ENCODE results near the gene RPL41. TPM values are rescaled to one million over a fixed set of nuclear protein-coding genes. Genes with fewer than 3 reads are reported as not detected.
A peak's percentile ranks its signal among the peaks of the same experiment; 100 is the strongest.
"Not testable (repeated sequence)": the region's sequence is repeated elsewhere in the genome, so short reads cannot be mapped to it uniquely, and the experiment has no call there.

RPL41 gene
- total RNA-seq (2021): 3,332 and 3,475 TPM in 2 replicates
- Bru-seq, nascent RNA: percentile 100 among the genes with signal in this experiment
- percentile 99 among the genes with signal in this experiment for BruChase-seq, experiment 1, labeled RNA remaining after a 2-hour chase
- BruChase-seq, experiment 2, labeled RNA remaining after a 6-hour chase: percentile 99 among the genes with signal in this experiment
- long read RNA-seq, transcript RPL41-202 (4 exons, 469 nt): major isoform, 1,867 of 2,170 reads
- long read RNA-seq, transcript RPL41-204 (3 exons, 699 nt): minor isoform, 78 of 2,170 reads
- long read RNA-seq, partial matches to known transcripts: 7 of 2,170 reads
- long read RNA-seq, other reads (novel, unspliced or antisense): 210 of 2,170 reads

DNA sequence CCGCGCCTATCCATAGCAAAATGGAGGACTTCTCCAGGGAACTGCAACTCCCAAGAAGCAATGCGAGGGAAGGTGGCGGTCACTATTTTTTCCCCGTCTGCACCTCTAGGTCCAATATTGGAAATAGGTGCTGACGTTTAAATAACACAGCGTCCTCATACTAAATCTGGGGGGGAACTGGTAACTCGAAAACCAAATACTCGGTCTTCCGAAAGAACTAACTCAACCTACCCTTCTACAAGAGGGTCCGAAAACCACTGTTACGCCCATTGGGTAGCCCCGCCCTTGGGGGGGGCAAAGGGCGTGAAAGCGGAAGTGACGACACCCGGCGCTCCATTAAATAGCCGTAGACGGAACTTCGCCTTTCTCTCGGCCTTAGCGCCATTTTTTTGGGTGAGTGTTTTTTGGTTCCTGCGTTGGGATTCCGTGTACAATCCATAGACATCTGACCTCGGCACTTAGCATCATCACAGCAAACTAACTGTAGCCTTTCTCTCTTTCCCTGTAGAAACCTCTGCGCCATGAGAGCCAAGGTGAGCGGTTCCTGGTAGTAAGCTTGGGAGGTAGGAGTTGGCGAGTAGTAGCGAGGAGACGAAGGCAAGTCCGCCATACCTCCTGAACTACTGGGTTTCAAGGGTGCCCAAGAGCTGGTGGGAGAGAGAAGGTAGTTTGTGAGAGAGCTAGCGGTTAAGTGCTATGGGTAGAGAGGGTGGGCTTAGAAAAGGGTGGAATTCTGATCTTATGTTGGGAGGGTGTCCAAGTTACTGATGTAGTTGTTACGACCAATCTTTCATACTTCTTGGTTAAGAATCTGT, at the start of gene RPL41:
Gene RPL41, plus strand, starts transcription at position 367 of the 815 bp plus-strand sequence.
- TF ChIP-seq, protein P1, sequence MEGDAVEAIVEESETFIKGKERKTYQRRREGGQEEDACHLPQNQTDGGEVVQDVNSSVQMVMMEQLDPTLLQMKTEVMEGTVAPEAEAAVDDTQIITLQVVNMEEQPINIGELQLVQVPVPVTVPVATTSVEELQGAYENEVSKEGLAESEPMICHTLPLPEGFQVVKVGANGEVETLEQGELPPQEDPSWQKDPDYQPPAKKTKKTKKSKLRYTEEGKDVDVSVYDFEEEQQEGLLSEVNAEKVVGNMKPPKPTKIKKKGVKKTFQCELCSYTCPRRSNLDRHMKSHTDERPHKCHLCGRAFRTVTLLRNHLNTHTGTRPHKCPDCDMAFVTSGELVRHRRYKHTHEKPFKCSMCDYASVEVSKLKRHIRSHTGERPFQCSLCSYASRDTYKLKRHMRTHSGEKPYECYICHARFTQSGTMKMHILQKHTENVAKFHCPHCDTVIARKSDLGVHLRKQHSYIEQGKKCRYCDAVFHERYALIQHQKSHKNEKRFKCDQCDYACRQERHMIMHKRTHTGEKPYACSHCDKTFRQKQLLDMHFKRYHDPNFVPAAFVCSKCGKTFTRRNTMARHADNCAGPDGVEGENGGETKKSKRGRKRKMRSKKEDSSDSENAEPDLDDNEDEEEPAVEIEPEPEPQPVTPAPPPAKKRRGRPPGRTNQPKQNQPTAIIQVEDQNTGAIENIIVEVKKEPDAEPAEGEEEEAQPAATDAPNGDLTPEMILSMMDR (conservative IDR thresholded peaks at IDR 0.05; ENCODE audit: low read depth, low read length): no peak
- TF ChIP-seq EZH2 (IDR thresholded peaks at IDR 0.05; ENCODE audit: borderline replicate concordance, low read depth, low read length, poor library complexity, severe bottlenecking): no peak
- no TSS peak for BruUV-seq (replicated peaks)
- H3K27ac ChIP-seq (ENCODE audit: low read depth, low read length, poor library complexity, severe bottlenecking): peak within 1 kb of the TSS; percentile 95

DNA sequence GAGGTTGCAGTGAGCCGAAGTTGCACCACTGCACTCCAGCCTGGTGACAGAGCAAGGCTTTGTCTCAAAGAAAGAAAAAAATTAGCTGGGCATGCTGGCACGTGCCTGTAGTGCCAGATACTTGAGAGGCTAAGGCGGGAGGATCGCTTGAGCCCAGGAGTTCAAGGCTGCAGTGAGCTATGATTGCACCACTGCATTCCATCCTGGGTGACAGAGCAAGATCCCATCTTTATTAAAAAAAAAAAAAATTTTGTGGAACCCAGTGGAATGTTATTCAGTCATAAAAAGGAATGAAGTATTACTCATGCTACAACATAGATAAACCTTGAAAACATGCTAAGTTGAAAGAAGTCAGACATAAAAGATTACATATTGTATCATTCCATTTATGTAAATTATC, 44.8 kb upstream of the RPL41 start:
- ChIA-PET CTCF (no interaction called here), POLR2A (ENCODE audit: low non-redundant PET) (no interaction called here)
- no peak for DNase-seq (ENCODE audit: low spot score)
- no TSS peak for BruUV-seq (replicated peaks)
- Histone ChIP-seq H3K27ac (ENCODE audit: low read depth, low read length, poor library complexity, severe bottlenecking) (no peak overlapping the region), H3K36me3 (ENCODE audit: insufficient read depth, low read length, poor library complexity, severe bottlenecking) (no peaks in the 10 kb centered on the region), H3K4me1 (ENCODE audit: insufficient read depth, low read length, poor library complexity, severe bottlenecking) (no peaks in the 10 kb centered on the region), H3K9me3 (ENCODE audit: low read depth, low read length, poor library complexity, severe bottlenecking) (no peaks in the 10 kb centered on the region), H3K27me3 (replicated peaks; ENCODE audit: insufficient read depth, low read depth, low read length, poor library complexity) (no peaks in the 10 kb centered on the region), H3K4me3 (ENCODE audit: low read depth, low read length, poor library complexity, severe bottlenecking) (no peak overlapping the region)
- intact Hi-C loops (cut with micrococcal nuclease; ENCODE audit: unreplicated experiment): no loop called here
- TF ChIP-seq, protein P1 (conservative IDR thresholded peaks at IDR 0.05; ENCODE audit: low read depth, low read length): no peak
- no peak for TF ChIP-seq EZH2 (IDR thresholded peaks at IDR 0.05; ENCODE audit: borderline replicate concordance, low read depth, low read length, poor library complexity, severe bottlenecking)

More for the DNA sequence above, at the start of gene RPL41:
- H3K9me3 ChIP-seq (ENCODE audit: low read depth, low read length, poor library complexity, severe bottlenecking): no peaks in the 10 kb centered on the region
- CTCF ChIA-PET: no interaction called here
- peaks cover 13% of the 10 kb centered on the region for H3K4me1 ChIP-seq (ENCODE audit: insufficient read depth, low read length, poor library complexity, severe bottlenecking)
- peaks cover 46% of the 10 kb centered on the region for H3K36me3 ChIP-seq (ENCODE audit: insufficient read depth, low read length, poor library complexity, severe bottlenecking)
- no peaks in the 10 kb centered on the region for H3K27me3 ChIP-seq (replicated peaks; ENCODE audit: insufficient read depth, low read depth, low read length, poor library complexity)
- peak within 1 kb of the TSS; percentile 71 for H3K4me3 ChIP-seq (ENCODE audit: low read depth, low read length, poor library complexity, severe bottlenecking)
- intact Hi-C loops (cut with micrococcal nuclease; ENCODE audit: unreplicated experiment): loop anchor here (5.0 to 10.0 kb wide), 2 partner anchors 69 to 518 kb away; partner anchors contain the start of gene BAZ2A
- peak; percentile 96 for DNase-seq (ENCODE audit: low spot score)
- POLR2A ChIA-PET (ENCODE audit: low non-redundant PET): interaction anchor here (0.6 to 2.4 kb wide), 3 partner anchors 8 to 44 kb away, joined by 4 to 15 read pairs (median 5); partner anchors contain the start of gene PA2G4

DNA sequence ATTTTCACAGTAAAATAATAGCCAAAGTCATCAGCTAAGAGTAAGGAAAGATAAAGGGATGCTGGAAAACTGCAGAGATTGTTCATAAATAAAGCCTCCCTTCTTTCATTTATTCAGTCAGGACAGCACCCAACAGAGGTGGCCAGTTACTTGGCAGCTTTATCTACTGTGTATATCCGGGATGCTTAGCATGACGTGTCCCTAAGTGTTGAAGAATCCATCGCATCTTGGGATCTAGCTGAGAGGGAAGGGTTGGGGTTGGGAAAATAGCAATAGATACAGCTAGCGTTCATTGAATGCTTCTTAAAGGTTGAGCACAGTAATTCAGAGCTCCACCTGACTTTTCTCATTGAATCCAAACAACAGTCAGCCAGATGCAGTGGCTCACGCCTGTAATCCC, 42.0 kb upstream of the RPL41 start:
- CTCF ChIA-PET: interaction anchor here (0.7 kb wide), 1 partner anchor 27 kb away, joined by 3 read pairs; no protein-coding TSS in a partner anchor
- Histone ChIP-seq H3K27me3 (replicated peaks; ENCODE audit: insufficient read depth, low read depth, low read length, poor library complexity) (no peaks in the 10 kb centered on the region), H3K27ac (ENCODE audit: low read depth, low read length, poor library complexity, severe bottlenecking) (no peak overlapping the region), H3K4me1 (ENCODE audit: insufficient read depth, low read length, poor library complexity, severe bottlenecking) (no peaks in the 10 kb centered on the region), H3K9me3 (ENCODE audit: low read depth, low read length, poor library complexity, severe bottlenecking) (no peaks in the 10 kb centered on the region), H3K4me3 (ENCODE audit: low read depth, low read length, poor library complexity, severe bottlenecking) (no peak overlapping the region), H3K36me3 (ENCODE audit: insufficient read depth, low read length, poor library complexity, severe bottlenecking) (no peaks in the 10 kb centered on the region)
- no peak for TF ChIP-seq EZH2 (IDR thresholded peaks at IDR 0.05; ENCODE audit: borderline replicate concordance, low read depth, low read length, poor library complexity, severe bottlenecking)
- TF ChIP-seq, protein P1 (conservative IDR thresholded peaks at IDR 0.05; ENCODE audit: low read depth, low read length): no peak
- no TSS peak for BruUV-seq (replicated peaks)
- DNase-seq (ENCODE audit: low spot score): no peak
- intact Hi-C loops (cut with micrococcal nuclease; ENCODE audit: unreplicated experiment): no loop called here
- POLR2A ChIA-PET (ENCODE audit: low non-redundant PET): no interaction called here

DNA sequence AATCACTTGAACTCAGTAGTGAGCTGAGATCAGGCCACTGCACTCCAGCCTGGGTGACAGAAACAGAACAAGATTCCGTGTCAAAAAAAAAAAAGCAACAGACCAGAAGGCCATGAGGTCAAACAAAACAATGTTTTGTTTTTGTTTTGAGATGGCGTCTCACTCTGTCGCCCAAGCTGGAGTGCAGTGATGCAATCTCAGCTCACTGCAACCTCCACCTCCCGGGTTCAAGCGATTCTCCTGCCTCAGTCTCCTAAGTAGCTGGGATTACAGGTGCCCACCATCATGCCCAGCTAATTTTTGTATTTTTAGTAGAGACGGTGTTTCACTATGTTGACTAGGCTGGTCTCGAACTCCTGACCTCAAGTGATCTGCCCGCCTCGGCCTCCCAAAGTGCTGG, 38.5 kb upstream of the RPL41 start:
- H3K27ac ChIP-seq (ENCODE audit: low read depth, low read length, poor library complexity, severe bottlenecking); H3K9me3 ChIP-seq (ENCODE audit: low read depth, low read length, poor library complexity, severe bottlenecking); H3K36me3 ChIP-seq (ENCODE audit: insufficient read depth, low read length, poor library complexity, severe bottlenecking); DNase-seq (ENCODE audit: low spot score); BruUV-seq (replicated peaks); H3K4me3 ChIP-seq (ENCODE audit: low read depth, low read length, poor library complexity, severe bottlenecking); H3K27me3 ChIP-seq (replicated peaks; ENCODE audit: insufficient read depth, low read depth, low read length, poor library complexity); H3K4me1 ChIP-seq (ENCODE audit: insufficient read depth, low read length, poor library complexity, severe bottlenecking); POLR2A ChIA-PET (ENCODE audit: low non-redundant PET); intact Hi-C loops (cut with micrococcal nuclease; ENCODE audit: unreplicated experiment): not testable (repeated sequence)
- CTCF ChIA-PET: interaction anchor here (0.7 kb wide), 3 partner anchors 145 to 1230 kb away, joined by 3 to 4 read pairs (median 3); partner anchors contain the start of gene RBMS2
